ENCODE measurements around the gene CCL7. TPM values are rescaled to one million over a fixed set of nuclear protein-coding genes. Genes with fewer than 3 reads are reported as not detected.

CCL7 gene
- total RNA-seq, 1 experiment from 2014 or later, result not detected

DNA sequence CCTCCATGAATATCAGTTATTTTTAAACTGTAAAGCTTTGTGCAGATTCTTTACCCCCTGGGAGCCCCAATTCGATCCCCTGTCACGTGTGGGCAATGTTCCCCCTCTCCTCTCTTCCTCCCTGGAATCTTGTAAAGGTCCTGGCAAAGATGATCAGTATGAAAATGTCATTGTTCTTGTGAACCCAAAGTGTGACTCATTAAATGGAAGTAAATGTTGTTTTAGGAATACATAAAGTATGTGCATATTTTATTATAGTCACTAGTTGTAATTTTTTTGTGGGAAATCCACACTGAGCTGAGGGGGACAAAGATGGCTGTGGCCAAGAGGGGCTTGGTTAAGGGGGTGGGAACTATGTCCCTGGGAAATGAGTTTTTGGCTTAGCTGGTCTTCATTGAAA, 17.9 kb downstream of the CCL7 start:
- no peak for DNase-seq (ENCODE audit: low spot score)

- DNase-seq (ENCODE audit: low spot score), result no peak
Measured at GRCh38 chr17:34290586-34290985, 20.6 kb downstream of the CCL7 start.

DNA sequence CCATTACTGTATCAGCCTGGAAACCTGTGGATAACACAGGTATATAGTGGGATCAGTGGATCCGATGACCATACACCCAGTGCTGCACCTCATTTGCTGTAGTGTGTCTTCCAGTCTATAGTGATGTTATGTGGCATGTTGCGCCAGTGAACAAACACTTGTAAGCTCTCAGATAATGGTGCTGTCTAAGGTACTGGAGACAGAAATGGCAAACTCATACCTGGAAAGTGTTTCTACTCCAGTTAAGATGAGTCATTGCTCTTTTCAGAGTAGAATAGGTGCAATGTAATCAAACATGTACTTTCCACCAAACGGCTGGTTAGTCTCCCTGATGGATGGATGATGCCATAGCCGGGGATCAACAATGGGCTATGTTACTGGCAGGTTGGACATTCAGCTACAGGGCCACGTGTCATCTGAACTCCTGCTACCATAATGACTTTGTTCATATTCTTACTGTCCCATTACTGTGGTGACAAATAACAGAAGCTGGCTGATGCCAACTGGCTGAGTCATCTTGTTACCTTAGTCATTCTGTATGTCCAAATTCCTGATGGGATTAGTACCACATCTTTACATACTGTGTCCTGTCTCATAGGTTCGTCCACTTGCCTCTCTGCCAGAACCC, 21.8 kb downstream of the CCL7 start:
- peak; percentile 40 for DNase-seq (ENCODE audit: low spot score)

DNA sequence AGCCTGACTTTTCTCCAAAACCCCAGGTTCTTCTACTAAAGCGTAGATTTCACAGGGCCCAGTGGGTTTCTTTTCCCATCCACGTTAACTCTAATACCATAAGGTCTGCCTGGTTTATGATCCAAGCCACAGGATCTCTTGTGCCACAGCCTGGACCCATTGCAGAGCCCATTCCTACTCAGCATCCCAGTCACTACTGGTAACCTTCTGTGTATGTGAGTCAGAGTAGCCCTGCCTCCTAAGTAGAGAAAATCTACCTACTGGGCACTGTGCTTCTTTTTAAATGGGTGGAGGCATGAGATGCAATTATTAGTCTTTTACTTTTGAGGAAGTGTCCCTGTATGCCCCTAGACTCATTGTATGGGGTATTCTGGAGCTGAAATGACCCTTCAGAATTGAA, 29.0 kb downstream of the CCL7 start:
- DNase-seq (ENCODE audit: low spot score), result no peak

DNA sequence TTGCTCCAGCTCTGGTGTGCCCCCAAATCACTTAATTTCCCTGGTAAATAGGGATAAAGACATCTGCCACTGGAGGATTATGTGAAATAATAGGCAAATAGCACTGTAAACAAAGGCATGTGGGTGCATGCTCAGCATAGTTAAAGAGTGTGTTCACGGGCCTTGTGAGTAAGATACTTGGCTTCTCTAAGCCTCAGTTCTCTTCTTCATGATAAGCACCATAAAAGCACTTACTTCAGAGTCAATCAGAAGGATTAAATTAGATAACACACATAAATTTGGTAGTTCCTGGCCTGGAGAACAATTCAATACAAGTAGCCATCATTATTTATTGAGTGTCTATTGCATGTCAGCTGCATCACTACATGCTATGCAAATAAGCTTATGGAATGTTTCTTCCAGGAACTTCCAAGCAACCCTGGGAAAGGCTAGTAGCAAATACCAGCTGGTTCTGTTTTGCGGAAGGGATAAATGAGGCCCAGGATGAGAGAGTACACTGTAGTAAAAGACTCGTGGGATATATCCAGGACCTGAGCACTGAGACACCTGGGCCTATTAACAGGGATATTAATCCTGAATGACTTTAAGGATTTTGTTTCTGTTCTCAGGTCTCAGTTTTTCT, 30.0 kb downstream of the CCL7 start:
- no peak for DNase-seq (ENCODE audit: low spot score)

GRCh38 chr17:34300652-34301370, 30.8 kb downstream of the CCL7 start:
- peak; percentile 17 for DNase-seq (ENCODE audit: low spot score)

GRCh38 chr17:34301986-34302385, 32.0 kb downstream of the CCL7 start:
- no peak for DNase-seq (ENCODE audit: low spot score)

DNA sequence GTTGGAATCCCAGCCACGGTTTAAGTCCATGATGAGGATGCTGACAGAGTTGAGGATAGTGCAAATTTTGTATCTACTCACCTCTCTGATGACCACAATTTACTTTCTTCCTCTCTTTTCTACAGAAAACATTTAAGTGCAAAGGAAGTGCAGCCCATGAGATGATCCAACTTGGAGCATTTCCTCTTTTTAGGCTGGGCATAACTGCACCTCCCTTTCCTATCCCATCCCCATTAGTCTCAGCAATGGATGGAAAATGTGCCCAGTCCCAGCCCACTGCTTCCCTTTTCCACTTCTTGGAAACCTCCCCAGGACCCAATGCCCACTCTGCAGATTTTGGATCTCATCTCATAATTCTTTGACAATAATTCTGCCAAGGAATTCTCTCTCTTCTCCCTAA, 32.6 kb downstream of the CCL7 start:
- DNase-seq (ENCODE audit: low spot score), result no peak

DNA sequence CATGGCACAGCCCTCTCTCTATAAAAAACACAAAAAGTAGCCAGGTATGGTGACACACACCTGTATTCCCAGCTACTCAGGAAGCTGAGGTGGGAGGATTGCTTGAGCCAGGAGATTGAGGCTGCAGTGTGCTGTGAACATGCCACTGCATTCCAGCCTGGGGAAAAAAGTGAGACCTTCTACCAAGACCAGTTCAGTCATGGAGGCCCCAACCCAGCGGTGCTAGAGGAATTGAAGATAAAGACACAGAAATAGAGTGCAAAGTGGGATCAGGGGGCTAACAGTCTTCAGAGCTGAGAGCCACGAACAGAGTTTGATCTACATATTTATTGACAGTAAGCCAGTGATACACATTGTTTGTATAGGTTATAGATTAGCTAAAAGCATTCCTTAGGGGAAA, 33.6 kb downstream of the CCL7 start:
- DNase-seq (ENCODE audit: low spot score), result no peak

DNA sequence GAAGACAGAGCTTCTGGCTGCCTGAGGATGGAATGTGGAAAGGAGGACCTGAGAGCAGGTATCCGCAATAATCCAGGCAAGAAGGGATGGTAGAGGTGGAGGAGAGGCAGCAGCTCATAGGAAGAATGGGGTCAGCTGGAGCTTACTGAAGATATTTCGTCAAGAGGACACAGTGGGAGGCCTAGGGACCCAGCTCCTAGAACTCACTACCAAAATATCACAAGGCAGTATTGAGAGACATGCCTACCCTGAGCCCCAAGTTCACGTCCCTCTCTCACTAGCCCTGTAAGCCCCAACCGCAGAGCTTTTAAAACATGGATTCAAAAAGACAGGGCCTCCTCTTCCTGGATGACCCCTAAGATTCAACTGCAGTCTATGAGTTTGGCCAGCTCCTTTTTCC, 35.0 kb downstream of the CCL7 start:
- DNase-seq (ENCODE audit: low spot score), result no peak

DNA sequence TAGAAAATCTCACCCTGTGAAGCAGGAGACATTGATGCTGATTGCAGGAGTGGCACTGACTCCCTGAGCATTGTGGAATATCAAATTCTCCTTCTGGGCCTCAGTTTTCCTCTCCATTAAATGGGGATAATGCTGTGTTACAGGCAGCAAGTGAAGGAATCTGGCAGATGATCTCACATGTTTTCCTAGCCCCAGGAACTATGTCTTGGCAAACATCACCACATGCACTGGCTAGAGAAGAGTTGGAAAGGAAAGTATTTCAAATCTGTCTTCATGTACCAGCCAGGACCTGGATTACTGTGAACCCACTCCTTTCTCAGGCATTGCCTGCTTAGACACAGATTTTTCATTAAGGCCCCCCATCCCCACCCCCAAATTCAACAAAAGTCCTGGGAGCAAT, 35.6 kb downstream of the CCL7 start:
- no peak for DNase-seq (ENCODE audit: low spot score)

DNA sequence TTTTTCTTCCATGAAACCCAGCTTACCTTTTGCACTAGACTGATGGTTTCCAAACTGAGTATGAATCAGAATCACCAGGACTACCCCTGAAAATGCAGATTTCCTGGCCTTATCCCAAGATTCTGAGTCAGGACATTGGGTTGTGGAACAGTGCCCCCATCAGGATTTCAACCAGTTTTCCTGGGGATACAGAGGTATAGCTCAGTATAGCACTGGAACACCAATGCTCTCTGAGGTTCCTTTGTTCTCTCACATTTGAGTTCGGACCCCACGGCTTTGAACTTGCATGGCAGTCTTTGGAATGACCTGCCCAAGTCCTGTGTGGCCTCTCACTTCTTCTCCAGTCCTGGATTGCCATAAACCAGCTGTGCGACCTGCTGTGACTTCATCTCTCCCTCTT, 36.4 kb downstream of the CCL7 start:
- peak; percentile 55 for DNase-seq (ENCODE audit: low spot score)

DNA sequence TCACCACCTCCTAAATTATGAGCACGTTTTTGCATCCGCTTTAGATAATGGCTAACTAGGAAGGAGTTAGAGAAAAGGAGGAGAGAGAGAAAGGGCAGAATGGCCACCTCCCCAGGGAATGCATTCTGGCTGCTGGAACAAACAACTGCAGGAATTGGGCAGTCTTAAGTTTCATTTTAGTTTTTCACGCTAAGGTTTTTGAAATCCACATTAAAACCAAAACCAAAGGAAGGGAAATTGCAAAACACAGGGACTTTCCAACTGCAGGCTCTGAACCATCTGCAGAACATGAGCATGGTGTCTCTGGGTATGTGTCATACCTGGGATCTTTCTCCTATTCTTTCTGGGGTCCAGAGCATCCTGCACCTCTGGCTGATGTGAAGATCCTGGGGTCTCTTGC, 37.1 kb downstream of the CCL7 start:
- DNase-seq (ENCODE audit: low spot score), result no peak

DNA sequence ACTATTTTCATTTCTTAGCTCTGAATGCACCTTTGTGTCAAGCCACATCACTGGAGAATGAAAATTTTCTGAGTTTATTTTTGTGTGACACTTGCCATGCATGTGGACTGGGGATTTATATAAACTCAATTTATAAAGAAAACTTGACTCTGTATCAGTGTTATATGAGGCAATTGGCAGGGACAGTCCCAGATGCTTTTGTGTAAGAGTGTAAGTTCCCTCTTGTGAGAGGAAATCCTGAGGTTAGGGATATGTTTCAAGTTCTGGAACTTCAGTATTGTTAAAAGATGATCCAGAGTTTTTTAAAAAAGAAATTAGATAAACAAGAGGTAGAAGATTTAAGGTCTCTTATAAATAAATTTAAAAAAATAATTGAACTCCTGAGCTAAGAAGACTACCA, 38.4 kb downstream of the CCL7 start:
- DNase-seq (ENCODE audit: low spot score), result no peak

DNA sequence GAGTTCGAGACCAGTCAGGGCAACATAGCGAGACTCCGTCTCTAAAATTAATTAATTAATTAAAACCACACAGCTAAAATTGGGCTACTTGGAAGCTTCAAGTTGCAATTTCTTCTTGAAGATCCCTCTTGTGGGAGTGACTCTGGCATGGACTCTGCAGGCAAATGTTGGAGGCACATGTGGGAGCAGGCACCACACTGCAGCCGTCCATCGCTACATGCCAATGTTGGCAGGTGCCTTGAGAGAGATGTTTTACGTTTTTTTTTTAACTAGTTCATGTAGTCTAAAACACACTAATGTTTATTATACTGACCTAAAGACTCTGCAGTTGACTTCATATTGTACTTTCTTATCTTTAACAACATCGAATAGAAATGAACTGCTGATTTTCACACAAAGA, 41.3 kb downstream of the CCL7 start:
- DNase-seq (ENCODE audit: low spot score), result no peak

DNA sequence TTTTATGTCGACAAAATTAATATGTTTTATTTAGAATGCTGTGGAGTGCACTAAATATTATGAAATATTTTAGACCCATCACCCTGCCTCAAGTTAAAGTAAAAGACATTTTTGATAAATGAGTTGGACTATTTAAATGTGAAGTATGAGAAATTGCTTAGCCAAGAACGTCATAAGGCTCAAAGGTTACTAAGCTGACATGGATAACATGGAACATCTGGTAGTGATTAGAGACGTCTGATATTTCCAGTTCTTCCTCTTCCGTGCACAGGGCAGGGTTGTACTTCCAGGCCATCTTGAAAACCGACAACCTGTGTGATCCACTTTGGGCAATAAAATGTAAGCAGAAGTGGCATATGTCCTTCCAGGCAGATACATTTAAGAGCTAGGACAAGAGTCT, 42.1 kb downstream of the CCL7 start:
- no peak for DNase-seq (ENCODE audit: low spot score)

DNA sequence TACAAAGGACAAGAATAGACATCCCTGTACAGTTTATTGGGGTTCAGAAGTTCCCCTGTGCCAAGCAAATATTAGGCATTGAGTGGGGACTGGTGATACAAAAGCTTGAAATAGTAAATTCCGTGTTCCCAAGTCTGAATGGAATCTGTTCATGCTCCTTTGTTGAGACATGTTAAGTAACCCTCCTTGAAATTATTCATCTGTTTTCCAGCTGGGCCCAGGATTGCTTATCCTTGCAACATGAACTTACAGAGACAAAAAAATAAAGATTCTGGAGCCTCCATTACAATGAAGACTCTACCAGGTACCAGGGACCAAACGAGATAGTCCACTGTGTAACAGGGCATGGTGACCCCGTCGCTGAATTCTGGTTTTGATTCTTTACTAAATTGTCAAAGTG, 43.1 kb downstream of the CCL7 start:
- no peak for DNase-seq (ENCODE audit: low spot score)

- DNase-seq (ENCODE audit: low spot score), result no peak
Measured at GRCh38 chr17:34314279-34314678, 44.3 kb downstream of the CCL7 start.

- no peak for DNase-seq (ENCODE audit: low spot score)
Measured at GRCh38 chr17:34318474-34318873, 48.5 kb downstream of the CCL7 start.

DNA sequence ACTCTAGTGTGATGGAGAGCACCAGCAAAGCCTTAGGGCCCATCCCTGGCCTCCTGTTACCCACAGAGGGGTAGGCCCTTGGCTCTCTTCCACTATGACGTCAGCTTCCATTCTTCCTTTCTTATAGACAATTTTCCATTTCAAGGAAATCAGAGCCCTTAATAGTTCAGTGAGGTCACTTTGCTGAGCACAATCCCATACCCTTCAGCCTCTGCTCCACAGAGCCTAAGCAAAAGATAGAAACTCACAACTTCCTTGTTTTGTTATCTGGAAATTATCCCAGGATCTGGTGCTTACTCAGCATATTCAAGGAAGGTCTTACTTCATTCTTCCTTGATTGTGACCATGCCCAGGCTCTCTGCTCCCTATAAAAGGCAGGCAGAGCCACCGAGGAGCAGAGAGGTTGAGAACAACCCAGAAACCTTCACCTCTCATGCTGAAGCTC, 49.0 kb downstream of the CCL7 start, which contains the start of gene CCL8:
CCL8 (plus strand) TSS at position 397 of the 445 bp plus-strand sequence. CDS start 67 bp downstream, outside the sequence.
- DNase-seq (ENCODE audit: low spot score), result no peak

Measured in A172 (cell line).